GM21390 (cell line): ENCODE data around the gene FOXF1.

Source experiments
- ATAC-seq: cut with Tn5 transposase; IDR thresholded peaks from one replicate; pipeline ENCODE4 v1.9.1; 2021; ENCODE audit not compliant: unreplicated experiment

FOXF1 gene

DNA sequence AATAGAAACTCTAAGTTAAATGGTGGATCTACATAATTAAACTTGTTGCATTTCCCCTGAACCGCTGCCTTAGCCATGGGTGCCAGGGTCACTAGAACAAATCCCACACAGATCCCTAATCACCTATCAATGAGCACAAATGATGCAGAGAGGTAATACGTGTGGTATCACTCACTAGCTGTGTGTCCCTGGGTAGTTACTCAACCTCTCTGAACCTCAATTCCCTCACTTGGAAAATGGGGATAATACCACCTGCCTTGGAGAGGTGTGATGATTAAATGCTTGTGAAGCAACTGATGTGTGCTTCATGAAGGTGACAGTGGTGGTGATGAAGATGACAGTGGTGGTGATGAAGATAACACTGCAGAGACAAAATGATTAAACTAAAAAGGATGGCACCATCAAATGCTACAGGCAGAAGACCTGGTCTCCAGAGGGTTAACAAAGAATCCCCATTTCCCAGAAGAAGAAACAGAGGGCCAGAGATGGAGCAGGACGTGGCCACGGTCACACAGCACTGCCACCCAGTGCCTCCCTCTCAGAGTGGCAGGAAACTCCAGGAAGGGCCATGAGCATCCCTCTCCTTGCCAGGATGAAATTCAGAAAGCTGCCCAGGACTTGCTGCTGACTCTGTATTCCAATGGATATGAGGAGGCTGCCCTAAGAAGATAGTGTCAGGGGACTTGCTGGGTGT lies 17.9 kb upstream of the FOXF1 start:
- ATAC-seq, result no peak

DNA sequence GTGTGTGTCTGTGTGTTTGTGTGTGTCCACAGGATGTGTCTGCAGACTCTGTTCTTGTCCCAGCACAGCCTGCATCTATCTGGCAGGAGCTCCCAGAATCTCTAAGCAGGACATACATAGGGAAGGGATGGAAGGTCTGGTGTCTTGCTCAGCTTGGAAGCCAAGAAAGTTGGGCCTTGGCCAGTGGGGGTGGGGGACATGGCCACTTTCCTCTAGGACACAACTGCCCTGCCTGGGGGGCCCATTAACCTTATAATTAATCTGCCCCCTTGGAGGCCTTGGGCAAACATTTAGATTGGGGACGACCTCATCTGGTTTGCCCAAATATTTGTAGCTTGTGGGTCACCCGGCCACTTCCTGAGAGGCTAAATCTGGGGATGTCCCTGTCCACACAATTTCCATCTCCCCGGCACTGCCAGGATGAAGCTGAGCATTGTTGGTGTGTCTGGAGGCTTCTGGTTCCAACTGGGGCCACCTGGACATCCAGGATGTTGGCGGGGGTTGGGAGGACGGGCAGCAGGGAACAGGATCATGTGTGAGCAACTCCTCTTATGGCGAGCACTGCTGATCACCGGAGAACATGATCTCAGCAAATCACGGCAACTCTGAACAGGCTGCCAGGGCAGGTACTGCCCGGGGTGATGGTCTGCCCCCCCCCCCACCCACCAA lies 17.2 kb upstream of the FOXF1 start:
- ATAC-seq, result no peak

DNA sequence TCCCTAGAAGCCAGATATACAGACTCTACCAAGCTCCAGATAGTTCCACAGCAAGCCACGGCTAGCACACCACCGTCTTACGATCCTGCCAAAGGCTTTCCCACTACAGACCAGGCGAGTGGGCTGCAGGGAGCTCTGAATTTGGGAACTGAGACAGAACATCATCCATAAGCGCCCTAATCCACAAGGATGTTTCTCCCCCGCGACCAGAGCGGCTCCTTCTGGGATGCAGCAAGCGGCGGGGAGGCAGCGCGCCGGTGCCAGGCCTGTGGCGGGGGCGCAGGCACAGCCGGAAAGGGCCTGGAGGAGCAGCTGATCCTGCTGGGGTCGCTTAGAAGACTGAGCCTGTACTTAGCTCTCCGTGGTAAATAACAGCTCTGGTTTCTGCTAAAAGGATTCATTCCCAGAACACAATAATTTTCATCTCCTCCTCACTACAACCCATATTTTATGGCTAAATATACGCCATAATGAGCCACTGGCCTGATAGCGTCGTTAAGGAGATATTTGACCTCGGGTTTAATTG lies 16.2 kb upstream of the FOXF1 start:
- no peak for ATAC-seq

DNA sequence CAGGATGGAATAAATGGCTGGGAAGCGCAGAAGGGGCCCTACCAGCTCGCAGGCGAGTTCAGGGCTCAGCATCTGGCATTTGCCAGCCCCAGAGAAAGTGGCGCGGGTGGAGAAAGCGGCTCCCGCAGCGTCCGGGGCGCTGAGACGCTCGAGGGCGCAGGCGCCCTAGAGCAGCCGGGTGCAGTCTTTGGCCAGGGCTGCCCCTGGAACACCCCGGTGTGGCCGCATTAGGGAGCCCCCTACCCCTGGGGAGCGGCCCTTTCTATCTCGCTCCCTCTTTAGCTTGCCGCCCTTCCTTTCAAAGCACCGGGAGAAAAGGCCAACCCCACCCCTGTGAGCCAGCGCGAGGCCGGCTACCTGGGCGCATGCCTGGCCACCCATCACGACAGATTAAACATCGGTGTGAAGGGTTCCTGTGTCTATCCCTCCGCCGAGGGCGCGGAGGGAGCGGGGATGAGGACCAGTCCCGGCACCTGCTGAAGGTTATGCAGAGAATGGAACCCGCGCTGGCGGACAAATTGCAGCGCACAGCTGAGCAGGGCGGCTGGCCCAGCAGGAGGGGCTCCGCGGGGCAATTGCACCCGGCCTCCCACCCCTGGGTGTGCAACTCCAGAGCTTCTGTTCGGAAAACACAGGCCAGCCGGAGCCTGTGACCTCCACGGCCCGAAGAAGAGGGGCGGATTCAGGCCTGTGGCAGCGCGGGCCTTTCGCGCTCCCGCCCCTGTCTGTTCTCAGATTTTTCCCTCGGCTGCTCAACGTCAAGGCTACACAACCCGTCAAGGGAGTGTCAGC lies 15.6 kb upstream of the FOXF1 start:
- ATAC-seq, result no peak

DNA sequence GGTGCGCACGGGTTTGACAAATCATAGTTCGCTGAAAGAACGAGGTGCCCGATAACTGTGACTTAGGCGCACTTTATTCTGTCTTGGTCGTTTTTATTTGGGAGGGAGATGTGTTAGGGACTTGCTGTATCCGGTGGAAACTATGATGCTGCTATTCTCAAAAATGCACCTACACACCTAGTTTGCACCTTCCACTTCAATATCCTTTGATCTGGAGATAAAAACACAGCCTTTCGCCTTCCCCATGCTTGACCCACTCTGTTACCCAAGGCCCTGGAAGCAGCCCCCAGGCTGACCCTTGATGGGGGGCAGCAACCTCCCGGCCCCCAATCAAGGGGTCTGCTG lies 15.0 kb upstream of the FOXF1 start:
- no peak for ATAC-seq

DNA sequence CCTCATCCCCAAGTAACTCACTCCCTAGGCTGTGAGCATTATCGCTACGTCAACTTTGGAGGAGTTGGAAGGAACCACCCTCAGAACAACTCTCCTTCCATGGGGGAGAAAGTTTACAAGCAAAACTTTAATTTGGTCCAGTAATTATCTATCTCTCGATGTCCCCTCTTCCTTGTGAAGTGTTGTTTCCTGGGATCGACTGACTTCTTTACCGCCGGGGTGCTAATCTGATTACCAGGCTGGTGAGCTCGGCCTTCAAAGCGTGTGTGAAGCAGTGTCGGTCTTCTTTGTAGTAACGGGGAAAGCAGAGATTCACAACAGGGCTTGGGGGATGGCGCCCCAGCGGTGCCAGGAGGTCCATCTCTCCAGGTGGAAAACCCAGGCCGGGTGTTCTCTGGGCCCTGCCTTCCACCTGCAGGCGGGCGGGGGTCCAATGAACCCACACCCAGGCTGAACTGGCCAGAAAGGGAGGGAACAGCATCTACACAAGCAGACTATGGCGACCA lies 14.5 kb upstream of the FOXF1 start:
- no peak for ATAC-seq

DNA sequence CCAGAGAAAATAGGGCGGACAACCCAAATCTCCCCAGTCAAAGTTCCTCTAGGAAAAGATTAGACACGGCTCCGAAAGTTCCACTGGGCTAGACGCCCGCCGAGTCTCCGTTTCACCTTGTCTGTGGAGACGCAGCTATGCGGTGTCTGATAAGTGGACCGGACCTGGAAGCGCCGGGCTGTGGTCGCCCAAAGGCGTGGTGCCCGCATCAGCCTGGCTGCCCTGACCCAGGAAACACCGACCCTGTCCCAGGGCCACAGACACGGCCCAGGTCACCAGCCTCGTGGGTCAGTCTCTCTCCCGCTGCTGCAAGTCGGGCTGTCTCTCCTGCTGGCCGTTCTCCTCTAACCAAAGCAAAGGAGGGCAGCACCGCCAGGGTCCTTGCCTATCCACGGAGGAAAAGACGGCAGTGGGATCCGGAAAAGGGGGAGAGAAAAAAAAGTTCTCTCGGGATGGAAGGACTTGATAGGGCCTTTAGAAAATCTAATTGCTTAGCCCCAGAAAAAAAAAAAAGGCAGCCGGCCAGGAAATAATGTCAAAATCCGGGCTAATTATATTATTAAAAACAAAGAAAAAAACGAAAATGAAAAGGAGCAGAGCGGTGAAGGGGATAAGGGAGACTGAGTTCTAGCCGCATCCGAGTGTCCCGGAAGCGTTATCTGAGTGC lies 13.9 kb upstream of the FOXF1 start:
- no peak for ATAC-seq

DNA sequence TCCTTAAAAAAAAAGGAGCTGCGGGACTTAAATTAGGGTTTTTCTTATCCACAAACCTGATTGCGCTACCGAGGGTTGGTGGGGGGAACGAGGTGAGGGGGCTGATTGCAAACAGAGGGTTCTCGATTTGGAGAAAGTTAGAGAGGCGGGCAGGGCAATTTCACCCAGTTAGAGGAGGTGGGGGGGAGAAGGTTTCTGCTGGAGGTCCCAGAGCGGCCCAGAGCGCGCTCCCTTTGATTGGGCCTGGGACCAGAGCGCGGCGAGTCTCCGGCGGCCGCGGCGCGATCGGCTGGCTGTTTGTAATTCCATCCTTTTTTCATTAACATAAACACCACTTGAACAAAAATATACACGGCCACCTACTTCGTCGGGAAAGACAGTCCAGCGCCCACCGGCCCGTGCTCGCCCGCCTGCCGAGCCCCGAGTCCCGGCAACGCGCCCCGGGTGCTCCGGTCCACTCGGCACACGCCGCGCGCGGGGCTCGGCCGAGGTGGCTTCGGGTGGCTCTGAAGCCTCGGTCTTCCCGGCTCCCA lies 13.3 kb upstream of the FOXF1 start:
- no peak for ATAC-seq

DNA sequence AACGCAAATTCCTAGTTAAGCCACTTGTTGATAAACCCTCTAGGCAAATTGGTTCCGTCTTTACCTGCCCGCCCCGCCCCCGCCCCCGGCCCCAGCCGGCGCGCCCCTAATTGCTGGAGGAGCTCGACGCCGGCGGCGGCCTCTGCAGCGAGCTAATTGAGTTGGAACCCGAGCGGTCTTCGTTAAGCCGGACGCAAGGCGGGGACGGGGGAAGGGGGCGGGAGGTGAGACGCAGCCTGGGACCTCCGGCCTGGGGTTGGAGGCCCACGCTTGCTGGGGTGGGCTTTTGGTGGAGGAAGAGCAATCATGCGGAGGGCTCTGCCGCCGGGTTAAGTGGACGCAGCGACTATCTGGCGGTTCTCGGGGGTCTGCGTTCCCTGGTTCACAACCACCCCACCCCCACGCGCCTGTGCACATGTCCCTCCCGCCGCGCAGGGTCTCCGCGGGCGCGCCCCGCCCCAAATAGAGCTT lies 12.7 kb upstream of the FOXF1 start:
- no peak for ATAC-seq

DNA sequence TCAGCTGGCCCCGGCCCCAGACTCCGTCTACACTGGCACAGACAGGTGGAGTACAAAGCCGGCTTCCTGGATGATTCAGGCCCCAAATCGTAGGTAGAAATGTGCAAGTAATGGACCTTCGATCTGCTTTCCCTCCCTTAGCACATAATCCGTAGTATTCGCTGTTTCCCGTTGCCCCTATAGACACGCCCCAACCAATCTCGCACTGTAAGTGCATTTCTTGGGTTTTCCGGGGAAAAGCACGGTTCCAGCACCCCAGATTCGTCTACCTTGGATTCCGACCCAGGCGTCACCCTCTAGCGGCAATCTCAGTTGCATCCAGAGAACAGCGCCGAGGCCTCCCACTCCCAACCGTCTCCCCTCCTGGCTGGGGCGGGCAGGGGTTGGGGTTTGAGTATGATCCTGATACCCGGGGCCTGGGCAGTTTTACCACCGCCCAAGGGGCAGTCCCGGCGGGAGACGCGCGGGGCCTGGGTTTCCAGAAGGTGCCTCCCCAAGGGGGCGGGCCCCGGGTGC lies 12.1 kb upstream of the FOXF1 start:
- ATAC-seq, result no peak

DNA sequence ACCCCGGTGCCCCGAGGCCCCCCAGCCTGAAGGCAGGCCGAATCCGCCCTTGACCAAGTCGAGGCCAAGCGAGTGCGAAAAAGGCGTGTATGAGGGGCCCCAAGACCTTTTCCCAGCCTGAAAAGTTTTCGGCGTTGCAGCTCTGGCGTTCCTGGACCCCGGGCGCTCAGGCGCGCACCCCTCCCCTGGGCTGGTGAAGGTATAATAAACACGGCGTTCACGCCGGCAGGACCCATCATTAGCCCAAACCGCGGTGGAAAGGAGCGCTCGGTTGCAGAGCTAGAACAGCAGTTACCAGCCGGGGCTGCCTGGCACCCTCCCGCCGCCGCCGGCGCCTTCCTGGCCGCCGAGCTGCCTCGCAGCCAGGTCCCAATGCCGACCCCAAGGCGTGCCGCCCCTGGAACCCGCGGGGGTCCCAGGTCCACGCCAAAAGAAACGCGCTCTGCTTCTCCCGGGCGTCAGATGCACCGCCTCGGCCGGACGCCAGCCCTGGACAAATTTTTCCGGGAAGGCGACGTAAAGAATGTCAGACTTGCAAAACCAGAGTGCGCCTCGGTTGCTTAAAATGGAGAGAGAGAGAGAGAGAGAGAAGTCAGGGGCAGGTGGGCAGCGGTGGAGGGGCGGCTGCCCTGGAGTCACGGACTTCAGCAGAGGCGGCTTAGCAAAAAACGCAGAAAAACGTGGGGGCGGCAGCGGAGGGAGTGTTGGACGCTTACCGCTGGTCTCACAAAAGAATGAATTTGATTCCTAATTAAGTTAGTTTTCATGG lies 11.5 kb upstream of the FOXF1 start:
- ATAC-seq, result no peak

DNA sequence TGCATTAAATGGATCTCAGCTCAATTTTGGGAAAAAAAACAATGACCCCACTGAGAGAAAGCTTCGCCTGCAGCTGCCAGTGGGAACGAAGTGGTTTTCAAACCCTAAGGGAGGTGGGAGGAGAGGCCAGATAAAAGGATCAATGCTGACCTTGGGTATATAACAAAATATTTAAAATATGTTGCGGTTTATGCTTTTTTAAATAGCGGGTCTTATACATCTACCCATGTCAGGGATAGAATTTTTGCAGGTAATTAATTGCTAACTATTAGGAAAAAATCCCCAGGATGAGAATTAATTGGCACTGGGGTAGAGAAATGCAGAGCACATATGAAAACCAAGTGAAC lies 10.9 kb upstream of the FOXF1 start:
- no peak for ATAC-seq

DNA sequence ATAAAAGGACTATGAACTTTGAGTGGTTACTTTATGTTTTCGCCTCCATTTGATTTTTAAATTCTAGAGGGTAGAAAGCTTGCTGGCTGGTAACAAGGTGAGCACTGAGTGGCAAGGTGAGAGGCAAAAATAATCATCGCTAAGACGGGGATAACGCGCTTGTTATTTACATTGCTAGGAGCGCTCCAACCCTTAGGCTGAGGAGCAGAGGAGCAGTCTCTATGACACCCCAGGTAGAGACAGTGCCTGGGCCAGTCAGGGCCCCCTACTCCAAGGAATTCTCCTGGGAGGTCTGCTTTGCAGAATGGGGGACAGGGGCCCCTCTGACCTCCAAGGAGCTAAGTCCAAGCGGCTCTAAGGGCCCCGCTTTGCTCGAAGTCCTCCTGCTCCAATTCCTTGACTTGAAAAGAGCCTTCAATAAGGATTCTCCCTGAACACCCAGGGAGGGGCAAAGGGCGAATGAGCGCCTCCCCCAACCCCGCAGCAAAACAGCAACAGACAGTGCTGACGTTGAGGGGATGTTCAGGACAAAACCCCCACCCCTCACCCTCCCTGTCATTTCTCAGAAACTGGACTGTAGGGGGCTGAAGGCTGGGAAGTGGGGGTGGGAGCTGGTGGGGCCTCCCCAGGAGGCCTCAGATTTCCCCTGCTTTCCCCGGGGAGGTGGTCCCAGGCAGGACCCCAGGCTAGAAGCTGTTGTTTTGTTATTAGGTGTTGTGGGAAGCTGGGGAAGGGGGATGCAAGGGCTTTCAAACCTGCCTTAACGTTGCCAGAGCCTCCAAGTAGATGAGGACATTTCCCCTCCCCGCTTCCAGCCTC lies 10.2 kb upstream of the FOXF1 start:
- ATAC-seq, result no peak

DNA sequence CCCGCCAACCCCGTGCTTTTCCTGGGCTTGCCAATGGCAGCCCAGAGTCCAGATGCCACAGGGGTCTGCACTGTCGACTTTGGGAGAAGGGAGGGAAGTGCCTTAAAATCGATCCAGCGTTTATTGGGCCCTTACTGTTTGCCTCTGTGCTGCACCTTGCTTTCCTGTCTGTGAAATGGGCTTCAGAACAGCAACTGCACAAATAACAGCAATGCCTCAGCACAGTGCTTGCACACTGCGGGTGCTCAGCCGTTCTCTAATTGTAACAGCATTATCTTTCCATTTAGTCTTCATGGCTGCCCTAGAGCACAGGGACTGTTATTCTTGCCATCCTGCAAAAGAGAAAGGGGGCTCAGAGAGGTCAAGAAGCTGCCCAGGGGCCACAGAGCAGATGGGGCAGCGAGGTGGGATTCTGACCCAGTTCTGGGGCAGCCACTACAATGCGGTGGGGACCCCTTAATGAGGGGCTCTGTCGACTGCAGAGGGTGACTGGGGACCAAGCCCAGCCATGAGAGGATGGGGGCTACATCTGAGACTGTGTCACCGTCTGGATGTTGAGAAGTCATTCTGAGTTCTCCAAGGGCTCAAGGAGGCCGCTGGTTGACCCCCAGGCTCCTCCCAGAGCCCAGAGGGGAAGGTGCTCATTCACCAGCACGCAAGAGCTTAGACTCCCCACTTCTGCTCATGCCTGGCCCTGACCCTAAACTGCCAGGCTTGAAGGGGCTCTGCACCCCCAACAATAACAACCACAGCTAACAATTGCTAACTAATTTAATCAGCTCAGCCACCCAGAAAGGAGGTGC lies 9.4 kb upstream of the FOXF1 start:
- no peak for ATAC-seq

DNA sequence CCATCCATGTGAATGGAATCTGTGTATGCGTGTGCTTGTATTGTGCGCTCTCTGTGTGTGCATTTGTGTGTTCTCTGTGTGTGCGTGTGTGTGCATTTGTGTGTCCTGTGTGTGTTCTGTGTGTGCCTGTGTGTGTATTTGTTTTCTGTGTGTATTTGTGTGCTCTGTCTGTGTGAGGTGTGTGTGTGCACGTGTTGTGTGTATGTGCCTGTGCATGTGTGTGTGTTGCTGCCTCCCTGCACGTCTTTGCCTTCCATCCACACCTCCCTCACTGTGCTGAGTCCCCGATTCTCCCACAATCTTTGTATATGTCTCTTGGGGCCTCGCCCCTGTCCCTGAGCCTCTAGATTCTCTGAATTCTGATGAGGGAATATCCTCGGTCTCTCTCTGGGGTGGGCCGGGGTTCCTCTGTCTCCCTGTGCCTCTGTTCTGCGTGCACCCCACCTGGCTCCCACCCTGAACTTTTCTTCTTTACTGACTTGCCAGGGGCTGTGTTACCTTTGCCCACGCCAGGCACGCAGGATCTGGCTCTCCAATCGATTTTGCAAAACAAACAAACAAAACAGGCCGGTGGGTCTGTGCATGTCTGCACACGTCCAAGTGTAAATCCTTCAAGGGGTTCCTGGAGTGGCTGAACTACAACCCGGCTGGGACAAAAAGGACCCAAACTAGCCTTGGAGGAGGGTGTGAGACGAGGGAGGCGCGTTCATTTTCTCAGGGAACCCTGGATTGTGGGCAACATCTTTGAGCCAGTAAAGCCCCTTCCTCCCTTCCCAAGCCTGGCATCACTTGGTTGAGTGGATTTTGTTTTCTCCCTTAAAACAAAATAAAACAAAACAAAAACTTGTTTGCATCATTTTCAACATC lies 8.1 kb upstream of the FOXF1 start:
- no peak for ATAC-seq

DNA sequence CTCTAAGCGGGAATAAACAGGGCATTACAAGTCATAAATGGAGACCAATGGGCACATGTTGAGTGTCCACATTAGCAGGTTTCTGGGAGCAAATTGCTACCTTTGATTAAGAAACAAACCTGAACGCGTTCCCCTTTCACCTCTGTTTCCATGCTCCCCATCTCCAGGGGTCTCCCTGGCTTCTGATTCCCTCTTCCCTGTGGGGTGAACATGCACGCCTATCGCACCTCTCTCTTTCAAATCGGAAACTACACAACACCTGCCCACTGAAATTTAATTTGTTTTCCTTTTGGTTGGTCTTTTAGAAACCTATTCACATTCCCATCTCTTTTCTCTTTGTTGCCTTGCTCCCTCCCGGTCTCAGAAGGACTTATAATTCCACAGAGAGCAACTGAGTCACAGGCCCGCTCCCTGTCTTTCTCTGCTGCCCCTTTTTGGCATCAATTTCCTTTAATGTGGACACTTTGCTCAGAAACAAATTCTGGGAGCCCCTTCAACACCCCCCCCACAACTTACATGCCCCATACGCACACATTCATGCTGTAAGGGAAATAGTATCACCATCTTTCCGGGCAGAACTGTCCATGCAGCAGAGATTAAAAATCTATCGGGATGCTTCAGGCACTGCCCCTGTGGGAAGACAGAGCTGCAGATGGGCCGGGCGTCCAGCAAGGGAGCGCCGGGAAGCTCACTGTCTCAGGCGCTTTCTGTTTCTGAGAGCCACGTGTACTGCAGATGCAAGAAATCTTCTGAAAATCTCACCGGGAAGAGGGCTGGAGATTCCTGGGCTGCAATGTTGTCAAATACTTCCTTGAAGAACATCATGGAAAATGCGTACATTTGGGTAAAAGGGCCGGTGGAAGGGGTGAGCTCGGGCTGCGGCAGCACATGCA lies 7.2 kb upstream of the FOXF1 start:
- no peak for ATAC-seq
